C4-2B (cell line): ENCODE measurements around the gene GJD2.
A peak's percentile ranks its signal among the peaks of the same experiment; 100 is the strongest.

Experiments
- CTCF ChIP-seq: fragments of 450-650 bp; conservative IDR thresholded peaks from 2 replicates; pipeline ENCODE4 v1.5.1; 2017; ENCODE audit warnings: mild to moderate bottlenecking
- ZFX ChIP-seq: fragments of 450-650 bp; IDR thresholded peaks from 2 replicates; pipeline ENCODE4 v1.6.1; 2017

GRCh38 chr15:34708422-34708821 is 46.4 kb downstream of the GJD2 start:
- TF ChIP-seq CTCF = peak; percentile 93
- no peak for TF ChIP-seq ZFX
